ENCODE results near the gene ERC1. TPM values are rescaled to one million over a fixed set of nuclear protein-coding genes. Genes with fewer than 3 reads are reported as not detected.

ERC1 gene
- total RNA-seq, 1 experiment from 2014 or later: 40.4 TPM

GRCh38 chr12:1488908-1489381 lies 497.9 kb downstream of the ERC1 start:
- H3K27ac ChIP-seq (ENCODE audit: low read length): no peak overlapping the region
- CTCF ChIA-PET: no interaction called here

GRCh38 chr12:1491983-1492697 lies 501.1 kb downstream of the ERC1 start:
- in situ Hi-C loops (cut with HindIII; ENCODE audit: low pct_unique_long_range_greater_than_20kb, low sequenced_read_pairs) (no loop called here), intact Hi-C loops (cut with micrococcal nuclease; ENCODE audit: unreplicated experiment) (no loop called here)
- BruUV-seq (replicated peaks): no TSS peak
- no peak overlapping the region for H3K27ac ChIP-seq (ENCODE audit: low read length)
- H3K36me3 ChIP-seq (ENCODE audit: control insufficient read depth, insufficient read depth, low read length): no peaks in the 10 kb centered on the region
- ChIA-PET CTCF (no interaction called here), POLR2A (no interaction called here)
- no peaks in the 10 kb centered on the region for H3K9me3 ChIP-seq (ENCODE audit: control insufficient read depth, insufficient read depth, low read depth, low read length)
- no peak for DNase-seq (ENCODE audit: low read depth, low spot score)
- no peaks in the 10 kb centered on the region for H3K27me3 ChIP-seq (ENCODE audit: control insufficient read depth, insufficient read depth, low read length)
- TF ChIP-seq POLR2AphosphoS5 (IDR thresholded peaks at IDR 0.05; ENCODE audit: low read depth, low read length): no peak
- no peak for TF ChIP-seq SIN3A (IDR thresholded peaks at IDR 0.05; ENCODE audit: borderline replicate concordance, insufficient read depth, low read depth, low read length)
- TF ChIP-seq, protein P1, sequence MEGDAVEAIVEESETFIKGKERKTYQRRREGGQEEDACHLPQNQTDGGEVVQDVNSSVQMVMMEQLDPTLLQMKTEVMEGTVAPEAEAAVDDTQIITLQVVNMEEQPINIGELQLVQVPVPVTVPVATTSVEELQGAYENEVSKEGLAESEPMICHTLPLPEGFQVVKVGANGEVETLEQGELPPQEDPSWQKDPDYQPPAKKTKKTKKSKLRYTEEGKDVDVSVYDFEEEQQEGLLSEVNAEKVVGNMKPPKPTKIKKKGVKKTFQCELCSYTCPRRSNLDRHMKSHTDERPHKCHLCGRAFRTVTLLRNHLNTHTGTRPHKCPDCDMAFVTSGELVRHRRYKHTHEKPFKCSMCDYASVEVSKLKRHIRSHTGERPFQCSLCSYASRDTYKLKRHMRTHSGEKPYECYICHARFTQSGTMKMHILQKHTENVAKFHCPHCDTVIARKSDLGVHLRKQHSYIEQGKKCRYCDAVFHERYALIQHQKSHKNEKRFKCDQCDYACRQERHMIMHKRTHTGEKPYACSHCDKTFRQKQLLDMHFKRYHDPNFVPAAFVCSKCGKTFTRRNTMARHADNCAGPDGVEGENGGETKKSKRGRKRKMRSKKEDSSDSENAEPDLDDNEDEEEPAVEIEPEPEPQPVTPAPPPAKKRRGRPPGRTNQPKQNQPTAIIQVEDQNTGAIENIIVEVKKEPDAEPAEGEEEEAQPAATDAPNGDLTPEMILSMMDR (IDR thresholded peaks at IDR 0.05): no peak
- TF ChIP-seq, protein P2, sequence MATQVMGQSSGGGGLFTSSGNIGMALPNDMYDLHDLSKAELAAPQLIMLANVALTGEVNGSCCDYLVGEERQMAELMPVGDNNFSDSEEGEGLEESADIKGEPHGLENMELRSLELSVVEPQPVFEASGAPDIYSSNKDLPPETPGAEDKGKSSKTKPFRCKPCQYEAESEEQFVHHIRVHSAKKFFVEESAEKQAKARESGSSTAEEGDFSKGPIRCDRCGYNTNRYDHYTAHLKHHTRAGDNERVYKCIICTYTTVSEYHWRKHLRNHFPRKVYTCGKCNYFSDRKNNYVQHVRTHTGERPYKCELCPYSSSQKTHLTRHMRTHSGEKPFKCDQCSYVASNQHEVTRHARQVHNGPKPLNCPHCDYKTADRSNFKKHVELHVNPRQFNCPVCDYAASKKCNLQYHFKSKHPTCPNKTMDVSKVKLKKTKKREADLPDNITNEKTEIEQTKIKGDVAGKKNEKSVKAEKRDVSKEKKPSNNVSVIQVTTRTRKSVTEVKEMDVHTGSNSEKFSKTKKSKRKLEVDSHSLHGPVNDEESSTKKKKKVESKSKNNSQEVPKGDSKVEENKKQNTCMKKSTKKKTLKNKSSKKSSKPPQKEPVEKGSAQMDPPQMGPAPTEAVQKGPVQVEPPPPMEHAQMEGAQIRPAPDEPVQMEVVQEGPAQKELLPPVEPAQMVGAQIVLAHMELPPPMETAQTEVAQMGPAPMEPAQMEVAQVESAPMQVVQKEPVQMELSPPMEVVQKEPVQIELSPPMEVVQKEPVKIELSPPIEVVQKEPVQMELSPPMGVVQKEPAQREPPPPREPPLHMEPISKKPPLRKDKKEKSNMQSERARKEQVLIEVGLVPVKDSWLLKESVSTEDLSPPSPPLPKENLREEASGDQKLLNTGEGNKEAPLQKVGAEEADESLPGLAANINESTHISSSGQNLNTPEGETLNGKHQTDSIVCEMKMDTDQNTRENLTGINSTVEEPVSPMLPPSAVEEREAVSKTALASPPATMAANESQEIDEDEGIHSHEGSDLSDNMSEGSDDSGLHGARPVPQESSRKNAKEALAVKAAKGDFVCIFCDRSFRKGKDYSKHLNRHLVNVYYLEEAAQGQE (IDR thresholded peaks at IDR 0.05; ENCODE audit: insufficient read depth in 1 of 2, low read depth in 2 of 2, low read length in 1 of 2): no peak
- ATAC-seq: no peak
- no peaks in the 10 kb centered on the region; the same call in 1 of the 2 replicates for H3K4me1 ChIP-seq (ENCODE audit: control insufficient read depth, insufficient read depth, low read length)
- no peak overlapping the region for H3K4me3 ChIP-seq (ENCODE audit: low read depth in 2 of 2, low read length in 2 of 2)

More at GRCh38 chr12:1488908-1489381, 497.9 kb downstream of the ERC1 start:
- intact Hi-C loops (cut with micrococcal nuclease; ENCODE audit: unreplicated experiment): no loop called here
- no peaks in the 10 kb centered on the region for H3K4me1 ChIP-seq (ENCODE audit: control insufficient read depth, insufficient read depth, low read length)
- no peaks in the 10 kb centered on the region for H3K27me3 ChIP-seq (ENCODE audit: control insufficient read depth, insufficient read depth, low read length)
- no peak overlapping the region for H3K4me3 ChIP-seq (ENCODE audit: low read depth in 2 of 2, low read length in 2 of 2)
- H3K36me3 ChIP-seq (ENCODE audit: control insufficient read depth, insufficient read depth, low read length): no peaks in the 10 kb centered on the region
- no TSS peak for BruUV-seq (replicated peaks)
- no peaks in the 10 kb centered on the region for H3K9me3 ChIP-seq (ENCODE audit: control insufficient read depth, insufficient read depth, low read depth, low read length)
- DNase-seq (ENCODE audit: low read depth, low spot score): no peak
- TF ChIP-seq, protein P2 (IDR thresholded peaks at IDR 0.05; ENCODE audit: insufficient read depth in 1 of 2, low read depth in 2 of 2, low read length in 1 of 2): no peak
- TF ChIP-seq TCF7L2 (IDR thresholded peaks at IDR 0.05; ENCODE audit: low read depth, low read length) (no peak), POLR2AphosphoS5 (IDR thresholded peaks at IDR 0.05; ENCODE audit: low read depth, low read length) (no peak), SIN3A (IDR thresholded peaks at IDR 0.05; ENCODE audit: borderline replicate concordance, insufficient read depth, low read depth, low read length) (no peak)
- TF ChIP-seq, protein P1 (IDR thresholded peaks at IDR 0.05): no peak
- ATAC-seq: no peak
- in situ Hi-C loops (cut with HindIII; ENCODE audit: low pct_unique_long_range_greater_than_20kb, low sequenced_read_pairs): no loop called here
- POLR2A ChIA-PET: no interaction called here
